NCI-H2081 (cell line): ENCODE measurements around the gene CA4.

Experiments
- DNase-seq, 2 experiments: peaks; one replicate each; lab custom pipeline; 2025; lab: John Stamatoyannopoulos, UW

The CA4 gene

DNA sequence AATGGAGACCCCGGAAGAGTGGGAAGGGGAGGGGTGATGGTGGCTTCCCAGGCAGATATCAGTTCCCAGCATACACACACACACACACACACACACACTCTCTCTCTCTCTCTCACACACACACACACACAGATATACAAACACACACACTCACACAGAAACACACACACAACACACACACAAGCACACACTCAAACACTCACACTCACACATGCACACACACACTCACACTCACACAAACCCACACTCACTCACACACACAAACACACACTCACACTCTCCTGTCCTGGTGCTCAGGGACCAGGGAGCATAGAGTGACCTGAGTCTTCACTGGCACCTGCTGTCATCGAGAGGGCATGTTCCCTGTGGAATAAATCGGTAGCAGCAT lies 5.6 kb downstream of the CA4 start:
- no peak for DNase-seq

DNA sequence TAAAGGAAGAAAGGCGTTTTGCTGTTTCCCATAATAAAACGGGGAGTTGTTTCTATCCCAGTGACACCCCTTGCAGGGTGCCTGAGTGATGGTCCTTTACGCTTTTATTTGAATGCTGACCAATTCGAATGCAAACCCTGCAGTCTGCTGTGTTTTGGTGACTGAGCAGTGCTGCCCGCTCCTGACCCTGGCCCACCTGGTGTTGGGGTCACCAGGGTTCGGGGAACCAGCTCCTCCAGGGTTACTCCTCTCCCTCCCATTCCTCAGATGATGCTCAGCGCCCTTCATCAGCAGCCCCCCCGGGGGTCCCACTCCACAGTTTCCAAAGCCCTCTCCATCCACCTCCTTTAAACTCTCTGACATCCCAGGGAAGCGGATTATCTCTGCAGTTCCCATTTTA lies 6.0 kb downstream of the CA4 start:
- no peak for DNase-seq

DNA sequence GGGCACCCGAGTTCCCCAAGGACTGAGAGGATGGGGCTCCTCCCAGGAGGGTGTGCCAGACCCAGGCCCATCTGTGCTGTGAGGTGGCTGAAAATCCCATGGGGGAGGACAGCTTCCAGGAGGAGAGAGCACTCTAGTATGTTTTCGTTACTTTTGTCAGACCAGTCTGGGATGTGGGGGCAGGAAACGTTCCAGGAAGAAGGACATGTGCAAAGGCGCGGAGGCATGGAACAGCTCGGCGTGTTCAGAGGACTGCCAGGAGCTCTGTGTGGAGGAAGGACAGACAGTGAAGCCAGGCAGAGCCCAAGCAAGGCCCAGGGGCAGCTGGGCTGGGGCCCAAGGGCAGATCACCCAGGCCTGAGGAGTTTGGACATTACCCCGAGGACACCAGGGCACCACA lies 7.0 kb downstream of the CA4 start:
- DNase-seq = no peak

DNA sequence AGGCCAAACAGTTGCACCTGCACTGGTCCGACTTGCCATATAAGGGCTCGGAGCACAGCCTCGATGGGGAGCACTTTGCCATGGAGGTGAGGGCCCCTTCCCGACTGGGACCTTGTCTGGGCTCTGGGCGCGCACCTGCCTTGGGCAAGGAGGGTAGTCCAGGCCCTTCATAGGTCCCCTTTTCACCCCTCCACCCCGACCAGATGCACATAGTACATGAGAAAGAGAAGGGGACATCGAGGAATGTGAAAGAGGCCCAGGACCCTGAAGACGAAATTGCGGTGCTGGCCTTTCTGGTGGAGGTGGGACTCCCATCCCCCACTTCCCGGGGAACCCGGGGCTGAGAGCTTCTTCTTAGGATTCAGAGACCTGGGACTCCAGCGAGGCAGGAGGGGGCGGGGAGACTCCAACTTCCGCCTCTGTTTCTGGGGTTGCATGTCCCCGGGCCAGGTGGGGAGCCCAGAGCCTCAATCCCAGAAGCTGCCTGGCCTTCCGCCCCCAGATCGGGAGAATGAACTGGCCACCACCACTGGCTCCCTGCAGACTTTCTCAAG lies 7.8 kb downstream of the CA4 start:
- DNase-seq = no peak

DNA sequence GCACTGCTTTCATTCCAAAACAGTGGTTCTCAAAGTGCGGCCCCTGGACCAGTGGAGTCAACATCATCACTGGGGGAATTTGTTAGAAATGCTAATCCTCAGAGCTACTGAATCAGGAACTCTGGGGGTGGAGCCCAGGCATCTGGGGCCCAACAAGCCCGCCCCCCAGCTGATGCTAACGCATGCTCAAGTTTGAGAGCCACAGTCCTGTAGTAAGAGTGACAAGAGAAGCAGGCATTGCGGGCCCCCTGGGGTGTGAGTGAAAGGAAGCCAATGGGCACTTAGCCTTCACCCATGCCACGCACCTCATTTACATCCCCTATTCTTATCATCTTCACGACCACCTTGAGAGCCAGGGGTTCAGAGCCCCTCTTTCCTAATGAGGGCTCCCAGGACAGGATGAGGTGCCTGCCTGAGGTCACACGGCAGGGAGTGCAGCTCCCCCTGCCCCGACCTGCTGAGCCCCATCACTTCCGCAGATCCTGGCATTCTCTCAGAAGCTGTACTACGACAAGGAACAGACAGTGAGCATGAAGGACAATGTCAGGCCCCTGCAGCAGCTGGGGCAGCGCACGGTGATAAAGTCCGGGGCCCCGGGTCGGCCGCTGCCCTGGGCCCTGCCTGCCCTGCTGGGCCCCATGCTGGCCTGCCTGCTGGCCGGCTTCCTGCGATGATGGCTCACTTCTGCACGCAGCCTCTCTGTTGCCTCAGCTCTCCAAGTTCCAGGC lies 9.1 kb downstream of the CA4 start:
- DNase-seq = no peak

DNA sequence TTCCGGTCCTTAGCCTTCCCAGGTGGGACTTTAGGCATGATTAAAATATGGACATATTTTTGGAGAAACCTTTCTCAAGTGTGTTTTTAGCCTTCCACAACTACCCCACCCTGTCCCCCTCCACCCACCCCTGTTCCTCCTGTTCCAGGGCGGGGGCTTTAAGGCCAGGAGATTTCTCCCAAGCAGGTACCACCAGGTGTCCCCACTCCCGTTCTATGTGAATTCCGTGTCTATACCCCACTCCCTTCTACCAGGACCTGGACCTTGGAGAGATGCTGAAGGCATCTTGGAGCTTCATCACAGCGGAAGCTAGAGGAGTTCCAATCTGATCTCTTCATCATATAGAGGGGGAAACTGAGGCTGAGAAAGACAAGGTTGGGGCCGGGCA lies 9.7 kb downstream of the CA4 start:
- DNase-seq = no peak

DNA sequence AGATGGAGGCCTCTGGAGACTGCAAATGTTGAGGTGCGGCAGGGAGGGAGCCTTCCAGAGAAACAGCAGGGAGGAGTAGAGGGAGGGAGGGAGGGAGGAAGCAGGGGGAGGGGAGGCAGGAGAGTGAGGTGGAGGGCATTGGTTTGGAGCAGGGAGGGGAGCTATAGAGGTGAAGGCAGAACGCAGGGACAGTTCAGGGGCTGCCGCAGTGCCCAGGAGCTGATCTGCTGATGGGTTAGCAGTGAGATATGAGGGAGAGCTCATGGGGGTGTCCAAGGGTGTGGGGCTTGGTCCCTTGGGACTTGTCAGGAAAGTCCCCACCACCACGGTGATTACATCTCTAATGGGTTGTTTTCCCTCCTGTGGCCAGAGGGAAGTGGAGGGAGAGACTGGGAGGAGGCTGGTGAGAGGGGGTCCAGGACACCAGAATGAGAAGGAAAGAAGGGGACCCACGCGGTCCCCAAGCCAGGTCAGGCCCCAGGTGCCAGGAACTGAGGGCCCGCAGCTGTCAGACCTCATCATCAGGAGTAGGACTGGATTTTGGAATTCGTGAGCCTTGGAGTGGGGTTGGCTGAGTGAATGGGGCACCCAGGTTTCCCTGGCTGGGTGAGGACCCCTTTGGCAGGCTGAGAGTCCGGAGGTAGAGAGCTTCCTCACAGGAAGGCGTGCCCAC lies 11.2 kb downstream of the CA4 start:
- DNase-seq = no peak

DNA sequence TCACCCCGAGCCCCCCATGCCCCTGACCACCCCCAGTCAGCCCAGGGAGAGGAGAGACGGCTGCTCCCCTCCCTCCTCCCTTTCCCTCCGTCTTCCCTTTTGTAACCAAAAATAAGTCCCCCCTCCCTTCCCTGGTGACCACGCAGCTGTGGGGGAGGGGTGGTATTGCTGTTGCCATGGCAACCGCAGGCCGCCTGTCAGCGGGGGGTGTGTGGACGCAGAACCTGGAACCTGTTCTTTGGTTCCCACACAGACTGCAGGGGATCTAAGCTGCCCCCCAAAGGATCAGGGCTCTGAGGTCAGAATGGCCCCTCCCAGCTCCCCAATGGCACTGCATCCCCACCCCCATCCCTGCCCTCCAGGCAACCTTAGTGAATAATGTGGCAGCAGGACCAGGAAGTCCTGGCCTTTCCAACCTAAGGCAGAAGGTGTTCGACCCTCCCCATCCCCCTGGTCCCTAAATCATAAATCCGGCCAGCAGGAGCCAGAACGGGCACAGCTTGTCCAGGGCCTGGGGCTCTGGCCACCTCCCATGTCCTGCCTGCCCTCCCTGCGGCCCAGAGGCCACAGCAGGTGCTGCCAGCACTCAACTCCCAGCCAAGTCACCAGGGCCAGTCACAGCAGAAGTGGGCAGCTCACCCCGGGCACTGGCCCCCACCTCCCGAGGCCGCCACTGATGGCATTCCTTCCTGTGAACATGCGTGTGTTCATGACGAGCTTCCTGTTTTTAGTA lies 12.0 kb downstream of the CA4 start:
- no peak for DNase-seq

DNA sequence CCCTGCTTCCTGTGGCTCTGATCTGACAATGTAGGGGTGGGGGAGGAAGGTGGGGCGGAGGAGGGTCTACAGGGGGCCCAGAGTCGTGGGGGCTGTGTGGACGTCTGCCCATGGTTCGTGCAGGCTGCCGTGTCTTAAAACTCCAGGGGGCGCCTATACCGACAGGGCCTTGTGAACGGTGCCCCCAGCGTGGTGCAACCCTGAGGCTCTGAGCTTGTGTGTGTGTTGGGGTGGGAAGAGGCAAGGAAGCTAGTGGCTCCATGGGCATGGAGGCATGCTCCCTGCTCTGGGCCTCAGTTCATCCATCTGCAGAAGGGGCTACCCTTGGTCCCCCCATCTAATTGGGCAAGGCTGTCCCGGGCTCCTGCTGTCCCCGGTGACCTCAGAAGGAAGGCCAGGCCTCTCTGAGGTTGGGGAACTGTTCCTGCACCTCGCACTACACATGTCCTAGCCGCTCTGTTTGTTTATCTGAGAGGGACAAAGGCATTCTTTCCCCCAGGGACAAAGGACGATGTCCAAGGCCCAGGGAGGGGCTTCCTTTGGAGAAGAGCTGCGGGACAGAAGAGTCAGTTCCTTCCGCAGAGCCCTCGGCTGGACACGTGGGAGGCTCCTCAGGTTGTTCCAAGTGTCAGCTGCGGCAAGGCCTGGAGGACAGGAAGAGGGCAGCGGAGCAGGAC lies 13.5 kb downstream of the CA4 start:
- DNase-seq = no peak

DNA sequence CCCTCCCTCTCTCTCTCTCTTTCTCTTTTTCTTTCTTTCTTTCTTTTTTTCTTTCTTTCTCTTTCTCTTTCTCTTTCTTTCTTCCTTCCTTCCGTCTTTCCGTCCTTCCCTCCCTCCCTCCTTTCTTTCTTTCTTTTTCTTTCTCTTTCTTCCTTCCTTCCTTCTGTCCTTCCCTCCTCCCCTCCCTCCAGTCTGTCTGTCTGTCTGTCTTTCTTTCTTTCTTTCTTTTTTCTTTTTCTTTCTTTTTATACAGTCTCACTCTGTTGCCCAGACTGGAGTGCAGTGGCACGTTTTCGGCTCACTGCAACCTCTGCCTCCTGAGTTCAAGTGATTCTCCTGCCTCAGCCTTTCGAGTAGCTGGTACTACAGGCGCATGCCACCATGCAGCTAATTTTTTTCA lies 14.4 kb downstream of the CA4 start:
- DNase-seq = no peak

DNA sequence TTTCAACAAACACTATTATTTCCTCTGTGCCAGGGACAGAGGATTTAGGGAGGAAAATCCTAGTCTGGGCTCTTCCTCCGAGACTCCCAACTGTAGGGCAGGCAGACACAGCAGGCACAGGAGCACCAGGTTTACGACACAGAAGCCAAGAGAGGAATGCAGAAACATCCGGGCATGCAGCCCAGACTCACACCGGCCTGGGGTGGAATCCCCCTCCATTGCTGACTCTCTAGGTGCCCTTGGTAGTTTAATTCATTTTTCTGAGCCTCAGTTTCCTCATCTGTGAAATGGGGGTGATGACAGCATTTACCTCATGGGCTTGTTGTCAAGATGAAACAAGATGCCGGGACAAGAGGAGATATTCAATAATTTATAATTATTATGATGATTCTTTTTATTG lies 14.9 kb downstream of the CA4 start:
- DNase-seq = no peak

DNA sequence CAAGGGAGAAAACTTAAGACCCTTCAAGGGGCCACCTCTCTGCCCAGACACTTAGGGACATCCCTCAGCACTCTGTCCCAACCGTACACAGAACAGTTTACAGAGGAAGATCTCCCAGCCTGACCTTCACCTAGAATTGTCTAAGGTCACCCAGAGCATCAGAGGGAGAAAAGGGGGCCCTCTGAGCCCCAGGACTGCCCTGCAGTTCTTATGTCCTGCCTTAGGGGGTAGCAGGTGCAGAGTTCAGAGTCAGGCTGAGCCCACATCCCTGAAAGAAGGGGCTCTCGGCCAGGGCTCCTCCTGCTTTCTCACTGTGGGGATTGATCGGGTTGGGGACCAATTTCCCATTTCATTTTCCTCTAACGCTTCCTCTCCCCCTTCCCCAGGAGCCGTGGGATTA lies 15.4 kb downstream of the CA4 start:
- no peak for DNase-seq

DNA sequence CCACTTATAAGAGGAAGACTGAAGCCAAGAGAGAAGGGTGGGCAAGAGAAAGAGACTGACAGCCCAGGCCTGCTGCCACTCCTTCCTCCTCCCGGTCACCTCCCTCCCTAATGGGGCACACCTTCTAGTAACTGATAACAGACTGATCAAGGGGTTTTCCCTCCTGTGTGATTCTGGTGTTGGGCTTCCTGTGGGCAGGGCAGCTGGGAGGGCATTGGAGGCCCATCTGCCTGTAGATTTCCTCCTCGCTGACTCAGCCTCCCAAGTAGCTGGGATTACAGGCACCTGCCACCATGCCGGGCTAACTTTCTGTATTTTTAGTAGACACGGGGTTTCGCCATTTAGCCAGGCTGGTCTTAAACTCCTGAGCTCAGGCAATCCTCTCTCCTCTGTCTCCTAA lies 16.2 kb downstream of the CA4 start:
- no peak for DNase-seq

DNA sequence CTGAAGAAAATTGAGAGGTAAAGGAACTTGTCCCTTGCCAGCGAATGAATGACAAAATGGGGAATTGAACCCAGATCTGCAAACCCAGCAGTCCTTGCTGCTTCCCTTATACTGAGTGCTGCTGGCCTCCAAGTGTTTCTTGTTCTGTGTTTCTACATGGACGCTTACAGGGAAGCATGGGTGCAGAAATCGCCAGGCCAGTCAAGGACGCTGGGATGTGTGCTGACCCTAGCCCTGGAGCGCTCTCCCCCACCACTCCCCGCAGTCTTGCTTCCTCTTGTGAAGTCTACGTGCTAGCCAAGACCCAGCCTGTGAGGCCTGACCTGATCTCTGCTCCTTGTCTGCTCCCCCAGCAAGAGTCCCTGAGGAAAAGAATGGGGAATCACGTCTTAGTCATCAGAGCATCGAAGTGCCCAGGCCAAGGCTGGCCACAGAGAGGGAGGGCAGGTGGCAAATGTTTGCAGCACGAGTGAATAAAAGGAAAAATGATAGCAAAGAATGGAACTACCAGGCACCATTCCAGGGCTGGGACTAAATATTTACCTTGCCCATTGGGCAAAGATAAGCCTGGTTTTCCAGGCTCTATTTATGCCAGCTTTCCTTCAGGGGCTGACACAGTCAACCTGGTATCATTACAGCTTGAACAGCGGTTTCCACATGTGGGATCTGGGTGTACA lies 17.4 kb downstream of the CA4 start:
- peak; percentile 35 to 84 for DNase-seq

DNA sequence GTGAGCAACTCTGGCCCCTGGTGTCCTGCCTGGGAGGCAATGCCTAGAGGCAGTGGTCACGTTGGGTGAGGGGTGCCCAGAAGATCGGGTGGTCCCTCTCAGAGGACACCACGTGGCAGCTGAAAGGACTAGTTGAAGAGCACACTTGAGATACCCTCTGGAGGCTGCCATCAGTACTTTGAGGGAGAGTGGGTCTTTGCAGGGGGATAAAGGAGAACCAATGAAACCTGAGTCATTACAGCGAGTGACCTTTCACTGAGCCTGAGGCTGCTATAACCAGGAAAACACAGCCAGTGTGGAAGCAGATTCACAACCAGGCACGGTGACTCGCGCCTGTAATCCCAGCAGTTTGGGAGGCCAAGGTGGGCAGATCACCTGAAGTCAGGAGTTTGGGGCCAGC lies 18.9 kb downstream of the CA4 start:
- no peak for DNase-seq

DNA sequence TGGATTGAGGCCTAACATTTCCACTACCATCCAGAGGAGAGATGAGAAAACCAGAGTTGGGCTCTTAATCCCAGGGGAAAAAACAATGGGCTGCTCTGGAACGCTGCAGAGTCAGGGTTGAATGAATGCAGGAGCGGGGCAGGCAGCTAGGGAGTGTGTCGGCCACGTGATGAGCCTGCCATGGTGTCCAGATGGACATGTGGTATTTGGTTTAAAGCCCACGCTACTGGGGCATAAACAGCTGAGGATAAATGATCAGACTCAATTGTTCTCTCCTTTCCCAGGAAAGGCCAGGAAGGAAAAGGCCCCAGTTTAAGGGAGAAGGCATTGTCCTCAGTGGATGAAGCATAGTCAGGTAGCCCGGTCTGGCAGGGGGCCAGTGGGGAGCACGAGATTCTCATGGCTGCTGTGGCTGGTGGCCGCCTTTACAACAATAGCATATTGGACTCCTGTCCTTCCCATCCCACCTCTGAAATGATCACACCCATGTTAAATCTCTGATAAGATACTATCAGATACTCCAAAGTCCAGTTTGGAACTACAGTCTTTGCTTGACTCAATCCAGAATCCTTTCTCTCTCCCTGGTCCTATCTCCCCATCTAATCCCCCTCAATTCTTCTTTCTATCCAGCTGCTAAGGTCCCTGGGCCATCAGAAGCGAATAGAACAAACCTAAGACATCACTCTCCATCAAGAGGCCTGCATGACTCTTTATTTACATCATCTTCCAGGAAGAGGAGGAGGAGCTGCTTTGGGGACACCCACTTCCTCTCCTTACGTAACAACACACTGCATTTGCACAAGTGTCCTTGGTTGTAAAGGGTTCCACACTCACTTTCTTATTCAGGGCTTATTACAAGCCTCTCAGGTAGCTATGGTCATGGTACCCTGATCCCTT lies 20.4 kb downstream of the CA4 start:
- DNase-seq = no peak

DNA sequence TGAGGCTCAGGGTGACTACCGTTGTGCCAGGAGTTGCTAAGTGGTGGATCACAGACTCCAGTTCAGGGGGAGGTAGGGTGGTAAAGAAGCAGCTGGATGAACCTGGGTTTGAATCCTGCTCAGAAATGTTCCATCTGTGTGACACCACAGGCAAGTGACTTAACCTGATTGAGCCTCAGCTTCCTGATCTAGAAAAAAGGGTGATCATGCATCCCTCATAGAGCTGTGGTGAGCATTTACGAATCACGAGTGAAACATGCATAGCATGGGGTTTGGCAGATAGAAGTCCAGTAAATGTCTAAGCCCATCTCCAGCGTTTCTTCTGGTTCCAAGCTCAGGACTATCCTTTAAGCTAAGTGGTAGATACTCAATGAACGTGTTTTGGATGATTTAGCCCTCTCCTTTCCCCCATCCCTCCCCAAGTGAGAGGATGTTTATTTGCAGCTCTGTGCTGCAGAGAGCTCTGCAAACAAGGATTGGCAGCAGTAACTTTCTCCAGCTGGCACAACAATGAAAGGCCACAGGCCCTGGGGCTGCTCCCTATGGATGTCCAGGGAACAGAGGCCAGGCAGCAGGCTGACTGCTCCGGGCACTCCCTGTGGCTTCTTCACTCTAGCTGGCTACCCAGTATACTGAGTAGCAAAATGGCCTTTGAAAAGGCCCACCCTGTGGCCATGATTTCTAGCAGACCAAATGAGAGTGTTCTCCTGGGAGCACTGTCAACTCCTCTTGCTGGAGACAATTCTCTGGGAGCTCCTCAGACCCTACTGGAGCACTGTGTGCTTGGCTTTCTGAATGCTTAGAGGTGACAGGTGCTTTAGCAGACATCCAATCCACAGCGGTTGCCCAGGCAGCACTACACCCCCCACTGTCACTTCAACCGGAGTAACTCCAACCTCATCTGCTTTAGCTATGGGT lies 21.3 kb downstream of the CA4 start:
- peak; percentile 69 to 89 for DNase-seq

DNA sequence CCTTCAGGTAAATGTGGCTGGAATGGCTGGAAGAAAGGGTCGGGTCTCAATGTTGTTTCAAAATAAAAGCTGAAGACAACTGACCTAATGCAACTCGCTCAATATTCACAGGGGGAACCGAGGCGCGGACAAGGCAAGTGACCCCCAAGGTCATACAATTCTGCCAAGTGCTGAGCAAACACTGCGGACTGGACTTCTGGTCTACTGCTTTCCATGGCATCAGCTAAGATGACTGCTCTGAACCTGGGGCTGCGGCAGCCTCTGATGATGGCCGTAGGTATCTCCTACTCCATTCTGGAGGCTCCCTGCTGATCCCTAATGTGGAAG lies 21.9 kb downstream of the CA4 start:
- no peak for DNase-seq

DNA sequence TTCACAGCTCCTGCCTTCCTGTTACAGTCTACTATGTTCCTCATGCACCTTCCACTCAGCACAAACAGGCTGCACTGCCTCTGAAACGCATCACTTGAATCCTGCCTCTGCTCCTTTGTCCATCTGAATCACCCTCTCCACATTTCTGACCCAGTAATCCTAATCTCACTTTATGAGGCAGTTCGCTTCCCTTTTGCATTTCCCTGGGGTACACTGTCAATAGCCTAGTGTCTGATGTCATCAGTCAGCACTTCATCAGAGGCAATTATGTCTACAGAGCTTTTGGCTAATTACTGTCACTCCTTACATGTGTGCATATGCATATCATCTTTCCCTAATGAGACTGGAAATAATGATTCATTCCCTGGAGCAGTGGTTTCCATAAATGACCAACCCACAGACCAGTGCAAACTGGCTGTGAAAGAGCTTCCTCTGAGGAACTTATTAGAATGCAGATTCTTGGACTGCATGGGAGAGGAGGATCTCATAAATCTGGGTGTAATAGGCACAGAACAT lies 23.6 kb downstream of the CA4 start:
- DNase-seq = peak in 1 of 2 experiments; percentile 41

DNA sequence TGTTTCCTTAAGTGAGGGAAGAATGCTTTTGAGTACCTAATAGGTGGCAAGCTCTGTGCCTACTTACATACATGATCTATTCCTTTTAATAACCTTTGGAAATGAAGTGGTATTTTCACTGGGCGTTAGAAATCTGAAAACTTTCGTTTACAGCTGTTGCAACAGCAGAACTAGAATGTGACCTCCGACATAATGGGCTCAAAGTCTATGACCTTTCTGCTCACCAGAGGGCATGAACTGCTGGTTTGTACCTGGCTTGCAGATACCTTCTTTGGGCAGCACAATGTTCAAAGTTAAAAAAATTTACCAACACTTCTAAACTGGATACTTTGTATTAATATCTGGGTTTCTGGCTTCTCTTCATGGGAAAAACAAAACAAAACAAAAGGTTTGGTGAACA lies 24.3 kb downstream of the CA4 start:
- no peak for DNase-seq
